Esophagus squamous epithelium (tissue), 5 donors: Measurements from ENCODE around the gene GLB1L3. TPM values are rescaled to one million over a fixed set of nuclear protein-coding genes. Genes with fewer than 3 reads are reported as not detected.

Experiments
- DNase-seq: peaks from one replicate; lab custom pipeline; 2025; lab: John Stamatoyannopoulos, UW
- H3K27ac ChIP-seq, 4 donors: fragments of 200-600 bp; sonication (generic); one replicate each; pipeline ENCODE4 v1.5.1; 2016 to 2019; ENCODE audit warnings: mild to moderate bottlenecking in 1 of 4
- H3K27me3 ChIP-seq, 4 donors: fragments of 200-600 bp; sonication (generic); 1 replicate in 3 of 4; 2 replicates in 1 of 4; pipeline versions ENCODE4 v1.5.1 to v1.6.0; 2017 to 2021; ENCODE audit warnings: antibody characterized with exemption in 1 of 4
- H3K36me3 ChIP-seq, 3 donors: fragments of 200-600 bp; sonication (generic); one replicate each; pipeline ENCODE4 v1.5.1; 2016 to 2019
- H3K4me1 ChIP-seq, 3 donors: fragments of 200-600 bp; sonication (generic); one replicate each; pipeline ENCODE4 v1.5.1; 2017 to 2019
- H3K4me3 ChIP-seq, 4 donors: fragments of 200-600 bp; sonication (generic); 1 replicate in 3 of 4; 2 replicates in 1 of 4; pipeline ENCODE4 v1.5.1; 2016 to 2019; ENCODE audit warnings: mild to moderate bottlenecking in 2 of 4, moderate library complexity in 1 of 4
- H3K9me3 ChIP-seq, 3 donors: fragments of 200-600 bp; sonication (generic); one replicate each; pipeline ENCODE4 v1.5.1; 2016 to 2019
- POLR2A ChIP-seq, 4 donors: fragments of 450-650 bp; IDR thresholded peaks; one replicate each; pipeline ENCODE4 v1.6.1; 2017; ENCODE audit warnings: antibody characterized with exemption in 4 of 4, mild to moderate bottlenecking in 4 of 4, moderate library complexity in 3 of 4
- WGBS, 2 donors: methylation state at CpG; one replicate each; pipeline ENCODE4 v1.1.5; 2018; 5-methylcytosine and 5-hydroxymethylcytosine counted together
- intact Hi-C: fragments of 100-400 bp; cut with DNase I; formaldehyde crosslinking; loops from one replicate; pipeline ENCODE4 v1.15.0; 2022
- total RNA-seq, 4 donors: library from RNA; depleted of rRNA; stranded (reverse); fragments of >200 nt; gene quantifications; one replicate each; pipeline ENCODE4 v1.1.0, GENCODE V29; 2016
- TF ChIP-seq, protein P1 (sequence below), 6 experiments: fragments of 450-650 bp in 4 of 6; fragments of 200-600 bp in 2 of 6; sonication (generic) in 2 of 6; IDR thresholded peaks; one replicate each; pipeline ENCODE4 v1.5.1; 2016 to 2019; ENCODE audit warnings: antibody characterized with exemption in 6 of 6, mild to moderate bottlenecking in 4 of 6, moderate library complexity in 4 of 6
- donor health status: DM: yes; HTN: yes; CAD: no.

The GLB1L3 gene
- total RNA-seq, 4 donors from 2014 or later = under 0.01 TPM; not detected in 3

GRCh38 chr11:134237557-134237922 lies 38.6 kb upstream of the GLB1L3 start:
- intact Hi-C loops = no loop called here
- DNase-seq = no peak
- Histone ChIP-seq H3K9me3 (no peaks in the 10 kb centered on the region), H3K4me1 (peaks cover 0 to 3% (median 0%) of the 10 kb centered on the region in 3 donors), H3K36me3 (peaks cover 0 to 89% (median 12%) of the 10 kb centered on the region in 3 donors), H3K27me3 (no peaks in the 10 kb centered on the region), H3K27ac (no peak overlapping the region), H3K4me3 (no peak overlapping the region)
- TF ChIP-seq, protein P1, sequence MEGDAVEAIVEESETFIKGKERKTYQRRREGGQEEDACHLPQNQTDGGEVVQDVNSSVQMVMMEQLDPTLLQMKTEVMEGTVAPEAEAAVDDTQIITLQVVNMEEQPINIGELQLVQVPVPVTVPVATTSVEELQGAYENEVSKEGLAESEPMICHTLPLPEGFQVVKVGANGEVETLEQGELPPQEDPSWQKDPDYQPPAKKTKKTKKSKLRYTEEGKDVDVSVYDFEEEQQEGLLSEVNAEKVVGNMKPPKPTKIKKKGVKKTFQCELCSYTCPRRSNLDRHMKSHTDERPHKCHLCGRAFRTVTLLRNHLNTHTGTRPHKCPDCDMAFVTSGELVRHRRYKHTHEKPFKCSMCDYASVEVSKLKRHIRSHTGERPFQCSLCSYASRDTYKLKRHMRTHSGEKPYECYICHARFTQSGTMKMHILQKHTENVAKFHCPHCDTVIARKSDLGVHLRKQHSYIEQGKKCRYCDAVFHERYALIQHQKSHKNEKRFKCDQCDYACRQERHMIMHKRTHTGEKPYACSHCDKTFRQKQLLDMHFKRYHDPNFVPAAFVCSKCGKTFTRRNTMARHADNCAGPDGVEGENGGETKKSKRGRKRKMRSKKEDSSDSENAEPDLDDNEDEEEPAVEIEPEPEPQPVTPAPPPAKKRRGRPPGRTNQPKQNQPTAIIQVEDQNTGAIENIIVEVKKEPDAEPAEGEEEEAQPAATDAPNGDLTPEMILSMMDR (IDR thresholded peaks at IDR 0.05) = no peak
- TF ChIP-seq POLR2A (IDR thresholded peaks at IDR 0.05) = no peak
- WGBS, 2 donors = 83 to 91% methylated on average over 11 of the region's 11 CpGs

- no peak overlapping the region for H3K27ac ChIP-seq
- H3K9me3 ChIP-seq = no peaks in the 10 kb centered on the region
- TF ChIP-seq, protein P1 (IDR thresholded peaks at IDR 0.05) = no peak
- no peak for TF ChIP-seq POLR2A (IDR thresholded peaks at IDR 0.05)
- no peak overlapping the region for H3K4me3 ChIP-seq
- peaks cover 0 to 94% (median 16%) of the 10 kb centered on the region in 3 donors for H3K36me3 ChIP-seq
- no peaks in the 10 kb centered on the region for H3K4me1 ChIP-seq
- no peak for DNase-seq
- 83 to 97% methylated on average over 5 of the region's 5 CpGs for WGBS, 2 donors
- intact Hi-C loops = no loop called here
- H3K27me3 ChIP-seq = no peaks in the 10 kb centered on the region
Measured at GRCh38 chr11:134238956-134239355, 37.2 kb upstream of the GLB1L3 start.

- Histone ChIP-seq H3K27ac (no peak overlapping the region), H3K9me3 (no peaks in the 10 kb centered on the region), H3K27me3 (no peaks in the 10 kb centered on the region), H3K4me1 (no peaks in the 10 kb centered on the region), H3K36me3 (peaks cover 0 to 100% (median 27%) of the 10 kb centered on the region in 3 donors), H3K4me3 (no peak overlapping the region)
- no peak for DNase-seq
- WGBS, 2 donors = 48 to 49% methylated on average over 5 of the region's 6 CpGs
- TF ChIP-seq POLR2A (IDR thresholded peaks at IDR 0.05) = no peak
- TF ChIP-seq, protein P1 (IDR thresholded peaks at IDR 0.05) = no peak
- intact Hi-C loops = no loop called here
Measured at GRCh38 chr11:134240592-134240991, 35.6 kb upstream of the GLB1L3 start.

DNA sequence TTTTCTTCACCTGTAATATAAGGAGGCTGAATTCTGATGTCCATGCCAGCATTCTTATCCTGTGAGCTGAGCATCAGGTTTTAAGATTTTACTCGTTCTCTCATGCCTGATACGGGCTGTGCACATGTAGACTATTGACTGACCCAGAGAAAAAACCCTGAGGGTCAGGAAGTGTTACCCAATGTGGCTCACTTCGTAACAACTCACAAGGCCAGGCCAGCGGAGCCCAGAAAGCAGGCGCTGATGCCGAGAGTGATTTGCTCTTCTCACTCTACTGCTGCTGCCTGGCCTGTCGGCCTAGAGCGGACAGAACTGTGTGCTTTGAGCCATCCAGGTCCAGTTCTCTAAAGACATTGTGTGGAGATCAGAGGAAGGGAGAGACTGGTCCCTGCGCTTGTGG lies 33.8 kb upstream of the GLB1L3 start:
- peaks cover 0 to 100% (median 45%) of the 10 kb centered on the region in 3 donors for H3K36me3 ChIP-seq
- no peak for TF ChIP-seq POLR2A (IDR thresholded peaks at IDR 0.05)
- TF ChIP-seq, protein P1 (IDR thresholded peaks at IDR 0.05) = no peak
- H3K9me3 ChIP-seq = no peaks in the 10 kb centered on the region
- no peaks in the 10 kb centered on the region for H3K27me3 ChIP-seq
- H3K27ac ChIP-seq = no peak overlapping the region
- H3K4me1 ChIP-seq = no peaks in the 10 kb centered on the region
- WGBS, 2 donors = 67 to 80% methylated on average over 8 to 9 of the region's 9 CpGs
- DNase-seq = no peak
- intact Hi-C loops = no loop called here
- no peak overlapping the region for H3K4me3 ChIP-seq

- intact Hi-C loops = no loop called here
- Histone ChIP-seq H3K4me1 (no peaks in the 10 kb centered on the region), H3K27me3 (no peaks in the 10 kb centered on the region), H3K27ac (no peak overlapping the region), H3K9me3 (no peaks in the 10 kb centered on the region), H3K36me3 (peaks cover 0 to 100% (median 52%) of the 10 kb centered on the region in 3 donors), H3K4me3 (no peak overlapping the region)
- no peak for DNase-seq
- WGBS, 2 donors = 89 to 100% methylated on average over 3 to 4 of the region's 4 CpGs
- no peak for TF ChIP-seq POLR2A (IDR thresholded peaks at IDR 0.05)
- TF ChIP-seq, protein P1 (IDR thresholded peaks at IDR 0.05) = no peak
Measured at GRCh38 chr11:134243913-134244312, 32.3 kb upstream of the GLB1L3 start.
